ENCODE data around the gene DROSHA. TPM values are rescaled to one million over a fixed set of nuclear protein-coding genes. Genes with fewer than 3 reads are reported as not detected.

DROSHA gene
- total and polyA plus RNA-seq, 2 donors (not counting 3 experiments of a cell fraction or from before 2014, with no cell fraction given) = 49.1 to 96.4 TPM

- no peaks in the 10 kb centered on the region for H3K27me3 ChIP-seq (ENCODE audit: control insufficient read depth in 2 of 2, insufficient read depth in 2 of 2, low read length in 2 of 2)
- intact Hi-C loops (cut with micrococcal nuclease) = no loop called here
- TF ChIP-seq GATA2 (IDR thresholded peaks at IDR 0.05; ENCODE audit: insufficient read depth, insufficient read length, low read depth, low read length) = no peak
- no peak for TF ChIP-seq JUN (IDR thresholded peaks at IDR 0.05; ENCODE audit: borderline replicate concordance, insufficient read depth, insufficient read length, low read depth)
- BruUV-seq (replicated peaks) = no TSS peak
- ChIA-PET CTCF (interaction anchor here (0.6 to 1.2 kb wide), 3 partner anchors 9 to 39 kb away, joined by 3 to 4 read pairs (median 3); no protein-coding TSS in a partner anchor), POLR2A (no interaction called here)
- dilution Hi-C loops (cut with MboI; ENCODE audit: extremely low pct_ligation_motif_present, low sequenced_read_pairs) = no loop called here
- H3K4me1 ChIP-seq (ENCODE audit: control insufficient read depth, extremely low read depth, insufficient read depth, low read length) = no peaks in the 10 kb centered on the region
- DNase-seq (ENCODE audit: low read depth, low spot score) (no peak), FAIRE-seq (no peak)
- no peak overlapping the region for H3K27ac ChIP-seq (ENCODE audit: insufficient read depth, low read depth, low read length)
- H3K79me2 ChIP-seq (ENCODE audit: control insufficient read depth, insufficient read depth, low read length) = no peaks in the 10 kb centered on the region
- no peaks in the 10 kb centered on the region for H3K9me1 ChIP-seq (replicated peaks; ENCODE audit: control insufficient read depth, extremely low read depth, insufficient read depth, low read length)
- H3K9me3 ChIP-seq (replicated peaks; ENCODE audit: control insufficient read depth, insufficient read depth, low read length) = no peaks in the 10 kb centered on the region
- no peak overlapping the region for H3K4me3 ChIP-seq (replicated peaks in 1 of 3; ENCODE audit: insufficient read depth in 1 of 3, low read depth in 1 of 3, low read length in 3 of 3)
- H3K4me2 ChIP-seq (ENCODE audit: insufficient read depth, low read length) = no peak overlapping the region
- no peak overlapping the region for H2AFZ ChIP-seq (ENCODE audit: low read depth, low read length)
- H4K20me1 ChIP-seq (replicated peaks; ENCODE audit: control insufficient read depth, extremely low read depth, insufficient read depth, low read length) = no peaks in the 10 kb centered on the region
- no peak overlapping the region for H3K9ac ChIP-seq (replicated peaks; ENCODE audit: extremely low read depth, insufficient read depth, low read length)
- H3K36me3 ChIP-seq (ENCODE audit: control insufficient read depth in 2 of 2, extremely low read depth in 1 of 2, insufficient read depth in 2 of 2, low read length in 2 of 2) = peaks cover 0 to 4% of the 10 kb centered on the region in 2 experiments
Observed at GRCh38 chr5:31436851-31437250, 95.0 kb downstream of the DROSHA start.

DNA sequence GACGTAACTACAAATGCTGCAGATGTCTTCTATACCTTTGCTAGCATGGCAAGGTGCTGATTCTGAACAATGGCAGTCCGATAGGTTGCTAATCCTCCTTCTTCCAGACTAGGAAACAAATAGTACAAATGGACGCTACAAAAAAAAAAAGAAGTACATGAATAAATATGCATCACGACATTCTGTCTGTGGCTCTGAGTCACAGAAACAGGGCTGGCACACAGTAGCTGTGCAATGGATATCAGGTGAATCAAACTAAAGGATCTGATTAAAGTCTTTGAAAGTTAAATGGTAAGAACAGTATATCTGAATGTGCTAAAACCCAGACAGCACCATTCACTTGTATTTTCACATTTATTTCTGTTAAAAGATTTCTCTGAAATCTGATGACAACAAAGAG, 96.2 kb downstream of the DROSHA start:
- H3K36me3 ChIP-seq (ENCODE audit: control insufficient read depth in 2 of 2, extremely low read depth in 1 of 2, insufficient read depth in 2 of 2, low read length in 2 of 2) = peaks cover 0 to 10% of the 10 kb centered on the region in 2 experiments
- H3K9me1 ChIP-seq (replicated peaks; ENCODE audit: control insufficient read depth, extremely low read depth, insufficient read depth, low read length) = no peaks in the 10 kb centered on the region
- no peak overlapping the region for H3K9ac ChIP-seq (replicated peaks; ENCODE audit: extremely low read depth, insufficient read depth, low read length)
- no peaks in the 10 kb centered on the region for H3K27me3 ChIP-seq (ENCODE audit: control insufficient read depth in 2 of 2, insufficient read depth in 2 of 2, low read length in 2 of 2)
- H3K79me2 ChIP-seq (ENCODE audit: control insufficient read depth, insufficient read depth, low read length) = no peaks in the 10 kb centered on the region
- H3K27ac ChIP-seq (ENCODE audit: insufficient read depth, low read depth, low read length) = no peak overlapping the region
- intact Hi-C loops (cut with micrococcal nuclease) = no loop called here
- no peaks in the 10 kb centered on the region for H3K9me3 ChIP-seq (replicated peaks; ENCODE audit: control insufficient read depth, insufficient read depth, low read length)
- CTCF ChIA-PET = no interaction called here
- POLR2A ChIA-PET = no interaction called here
- no peak overlapping the region for H3K4me2 ChIP-seq (ENCODE audit: insufficient read depth, low read length)
- FAIRE-seq (no peak), DNase-seq (ENCODE audit: low read depth, low spot score) (no peak)
- H3K4me3 ChIP-seq (replicated peaks in 1 of 3; ENCODE audit: insufficient read depth in 1 of 3, low read depth in 1 of 3, low read length in 3 of 3) = no peak overlapping the region
- dilution Hi-C loops (cut with MboI; ENCODE audit: extremely low pct_ligation_motif_present, low sequenced_read_pairs) = no loop called here
- H4K20me1 ChIP-seq (replicated peaks; ENCODE audit: control insufficient read depth, extremely low read depth, insufficient read depth, low read length) = no peaks in the 10 kb centered on the region
- no peak overlapping the region for H2AFZ ChIP-seq (ENCODE audit: low read depth, low read length)
- BruUV-seq (replicated peaks) = no TSS peak
- H3K4me1 ChIP-seq (ENCODE audit: control insufficient read depth, extremely low read depth, insufficient read depth, low read length) = peaks cover 5% of the 10 kb centered on the region
- TF ChIP-seq MYC (IDR thresholded peaks at IDR 0.05; ENCODE audit: low read depth, low read length) = no peak
- no peak for TF ChIP-seq FOS (IDR thresholded peaks at IDR 0.05; ENCODE audit: borderline replicate concordance, insufficient read depth, low read length)
- no peak for TF ChIP-seq MAX (IDR thresholded peaks at IDR 0.05; ENCODE audit: insufficient read depth, insufficient read length)
- TF ChIP-seq POLR2A (IDR thresholded peaks at IDR 0.05; ENCODE audit: low read depth, low read length) = no peak
- no peak for TF ChIP-seq GATA2 (IDR thresholded peaks at IDR 0.05; ENCODE audit: insufficient read depth, insufficient read length, low read depth, low read length)
- TF ChIP-seq POLR2AphosphoS5 (IDR thresholded peaks at IDR 0.05; ENCODE audit: insufficient read depth, low read depth, low read length) = no peak
- TF ChIP-seq CTCF (IDR thresholded peaks at IDR 0.05; ENCODE audit: extremely low read depth in 1 of 2, insufficient read depth in 1 of 2, low read depth in 1 of 2, low read length in 2 of 2) = no peak
- no peak for TF ChIP-seq EZH2 (IDR thresholded peaks at IDR 0.05; ENCODE audit: borderline replicate concordance, low read depth, low read length, severe bottlenecking)
- TF ChIP-seq JUN (IDR thresholded peaks at IDR 0.05; ENCODE audit: borderline replicate concordance, insufficient read depth, insufficient read length, low read depth) = no peak

All from endothelial cell of umbilical vein (primary cell).